BE2C (cell line): ENCODE results near the gene HOXD8.

ENCODE experiments used
- DNase-seq: peaks from one replicate; pipeline ENCODE4 v3.0.0-alpha.2; 2020
- H3K27me3 ChIP-seq: fragments of 250-450 bp; sonication (Bioruptor Pico); 2 replicates; pipeline ENCODE4 v1.5.1; 2020; ENCODE audit warnings: mild to moderate bottlenecking
- H3K36me3 ChIP-seq: fragments of 250-450 bp; sonication (Bioruptor Pico); 2 replicates; pipeline ENCODE4 v1.5.1; 2020; ENCODE audit warnings: mild to moderate bottlenecking
- H3K4me1 ChIP-seq: fragments of 250-450 bp; sonication (Bioruptor Pico); 2 replicates; pipeline ENCODE4 v1.5.1; 2020
- H3K4me3 ChIP-seq: 2 replicates; pipeline ENCODE4 v1.5.1; 2011; ENCODE audit warnings: low read depth, low read length
- H3K9me3 ChIP-seq: fragments of 250-450 bp; sonication (Bioruptor Pico); 2 replicates; pipeline ENCODE4 v1.5.1; 2020
- CTCF ChIP-seq: IDR thresholded peaks from 2 replicates; pipeline ENCODE4 v1.5.1; 2012; ENCODE audit warnings: mild to moderate bottlenecking, low read depth, low read length

The HOXD8 gene

GRCh38 chr2:176169181-176169580, 39.7 kb downstream of the HOXD8 start:
- peaks cover 5% of the 10 kb centered on the region for H3K36me3 ChIP-seq
- no peaks in the 10 kb centered on the region for H3K4me1 ChIP-seq
- H3K27me3 ChIP-seq: no peaks in the 10 kb centered on the region
- no peak overlapping the region for H3K4me3 ChIP-seq
- no peak for TF ChIP-seq CTCF
- no peak for DNase-seq
- H3K9me3 ChIP-seq: no peaks in the 10 kb centered on the region

GRCh38 chr2:176169711-176170110, 40.2 kb downstream of the HOXD8 start:
- no peak overlapping the region for H3K4me3 ChIP-seq
- no peaks in the 10 kb centered on the region for H3K9me3 ChIP-seq
- peaks cover 5% of the 10 kb centered on the region for H3K36me3 ChIP-seq
- H3K4me1 ChIP-seq: no peaks in the 10 kb centered on the region
- DNase-seq: no peak
- H3K27me3 ChIP-seq: no peaks in the 10 kb centered on the region
- TF ChIP-seq CTCF: no peak

GRCh38 chr2:176170602-176171305, 41.2 kb downstream of the HOXD8 start:
- no peak overlapping the region for H3K4me3 ChIP-seq
- H3K4me1 ChIP-seq: peaks cover 7% of the 10 kb centered on the region
- peaks cover 5% of the 10 kb centered on the region for H3K36me3 ChIP-seq
- no peaks in the 10 kb centered on the region for H3K9me3 ChIP-seq
- no peak for TF ChIP-seq CTCF
- no peaks in the 10 kb centered on the region for H3K27me3 ChIP-seq
- no peak for DNase-seq

DNA sequence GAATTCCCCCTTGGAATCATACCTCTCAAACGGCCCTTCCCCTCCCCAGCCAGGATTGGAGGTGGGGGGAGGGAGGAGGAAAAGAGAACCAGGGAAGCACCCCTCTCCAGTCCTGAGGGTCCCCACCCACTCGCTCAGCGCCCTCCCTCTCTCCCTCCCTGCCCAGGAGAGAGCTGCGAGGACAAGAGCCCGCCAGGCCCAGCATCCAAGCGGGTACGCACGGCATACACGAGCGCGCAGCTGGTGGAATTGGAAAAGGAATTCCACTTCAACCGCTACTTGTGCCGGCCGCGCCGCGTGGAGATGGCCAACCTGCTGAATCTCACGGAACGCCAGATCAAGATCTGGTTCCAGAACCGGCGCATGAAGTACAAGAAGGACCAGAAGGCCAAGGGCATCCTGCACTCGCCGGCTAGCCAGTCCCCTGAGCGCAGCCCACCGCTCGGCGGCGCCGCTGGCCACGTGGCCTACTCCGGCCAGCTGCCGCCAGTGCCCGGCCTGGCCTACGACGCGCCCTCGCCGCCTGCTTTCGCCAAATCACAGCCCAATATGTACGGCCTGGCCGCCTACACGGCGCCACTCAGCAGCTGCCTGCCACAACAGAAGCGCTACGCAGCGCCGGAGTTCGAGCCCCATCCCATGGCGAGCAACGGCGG, 42.0 kb downstream of the HOXD8 start:
- DNase-seq: no peak
- TF ChIP-seq CTCF: no peak
- Histone ChIP-seq H3K4me3 (no peak overlapping the region), H3K9me3 (no peaks in the 10 kb centered on the region), H3K36me3 (peaks cover 5% of the 10 kb centered on the region), H3K4me1 (peaks cover 11% of the 10 kb centered on the region), H3K27me3 (no peaks in the 10 kb centered on the region)

DNA sequence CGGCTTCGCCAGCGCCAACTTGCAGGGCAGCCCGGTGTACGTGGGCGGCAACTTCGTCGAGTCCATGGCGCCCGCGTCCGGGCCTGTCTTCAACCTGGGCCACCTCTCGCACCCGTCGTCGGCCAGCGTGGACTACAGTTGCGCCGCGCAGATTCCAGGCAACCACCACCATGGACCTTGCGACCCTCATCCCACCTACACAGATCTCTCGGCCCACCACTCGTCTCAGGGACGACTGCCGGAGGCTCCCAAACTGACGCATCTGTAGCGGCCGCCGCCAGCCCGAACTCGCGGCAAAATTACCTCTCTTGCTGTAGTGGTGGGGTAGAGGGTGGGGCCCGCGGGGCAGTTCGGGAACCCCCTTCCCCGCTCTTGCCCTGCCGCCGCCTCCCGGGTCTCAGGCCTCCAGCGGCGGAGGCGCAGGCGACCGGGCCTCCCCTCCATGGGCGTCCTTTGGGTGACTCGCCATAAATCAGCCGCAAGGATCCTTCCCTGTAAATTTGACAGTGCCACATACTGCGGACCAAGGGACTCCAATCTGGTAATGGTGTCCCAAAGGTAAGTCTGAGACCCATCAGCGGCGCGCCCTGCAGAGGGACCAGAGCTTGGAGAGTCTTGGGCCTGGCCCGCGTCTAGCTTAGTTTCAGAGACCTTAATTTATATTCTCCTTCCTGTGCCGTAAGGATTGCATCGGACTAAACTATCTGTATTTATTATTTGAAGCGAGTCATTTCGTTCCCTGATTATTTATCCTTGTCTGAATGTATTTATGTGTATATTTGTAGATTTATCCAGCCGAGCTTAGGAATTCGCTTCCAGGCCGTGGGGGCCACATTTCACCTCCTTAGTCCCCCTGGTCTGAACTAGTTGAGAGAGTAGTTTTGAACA, 42.7 kb downstream of the HOXD8 start:
- Histone ChIP-seq H3K4me1 (peaks cover 11% of the 10 kb centered on the region), H3K36me3 (peaks cover 5% of the 10 kb centered on the region), H3K9me3 (no peaks in the 10 kb centered on the region), H3K27me3 (no peaks in the 10 kb centered on the region), H3K4me3 (no peak overlapping the region)
- TF ChIP-seq CTCF: no peak
- no peak for DNase-seq
